ENCODE results near the gene KDSR.

KDSR gene

DNA sequence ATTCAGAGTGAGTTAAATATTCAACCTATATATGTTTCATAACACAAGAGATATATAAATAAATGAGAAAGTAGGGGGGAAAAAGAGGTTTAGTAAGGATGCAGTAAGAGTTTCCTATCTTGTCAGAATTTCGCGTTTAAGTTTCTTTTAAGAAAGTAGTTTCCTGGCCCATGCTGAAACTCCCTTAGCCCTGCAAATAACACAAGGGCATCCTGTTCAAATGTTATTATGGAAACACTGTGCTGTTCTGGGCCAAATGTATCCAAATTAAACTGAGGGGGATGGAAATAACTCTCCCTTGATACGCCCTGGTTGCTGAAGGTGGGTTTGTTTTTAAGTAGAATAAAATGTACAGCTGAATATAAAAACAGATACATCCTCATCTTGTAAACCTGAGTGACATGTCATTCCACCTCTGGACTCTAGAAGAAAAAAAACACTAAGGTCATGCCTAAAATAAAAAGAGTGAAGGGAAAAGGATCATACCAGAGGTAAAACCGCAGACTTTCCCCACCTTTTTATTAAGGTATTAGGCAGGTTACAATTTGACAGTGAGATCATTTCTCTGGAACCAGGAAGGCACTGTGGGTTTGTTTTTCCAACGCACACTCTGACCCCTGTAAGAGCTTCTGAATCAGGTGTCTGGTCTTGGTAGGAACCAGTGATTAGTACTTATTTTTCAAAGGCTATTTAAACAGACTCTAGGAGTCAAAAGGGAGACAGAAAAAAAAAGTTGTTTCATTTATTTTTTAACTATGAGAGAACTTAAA is 64.2 kb downstream of the KDSR start:
- DNase-seq = no peak

GRCh38 chr18:63302220-63302619 is 64.8 kb downstream of the KDSR start:
- DNase-seq = no peak

- DNase-seq = no peak
These were observed 65.6 kb downstream of the KDSR start for GRCh38 chr18:63301434-63301833.

- DNase-seq = no peak
These were observed 66.9 kb downstream of the KDSR start for GRCh38 chr18:63299837-63300745.

GRCh38 chr18:63298400-63299365 is 68.3 kb downstream of the KDSR start:
- peak; percentile 41 for DNase-seq

DNA sequence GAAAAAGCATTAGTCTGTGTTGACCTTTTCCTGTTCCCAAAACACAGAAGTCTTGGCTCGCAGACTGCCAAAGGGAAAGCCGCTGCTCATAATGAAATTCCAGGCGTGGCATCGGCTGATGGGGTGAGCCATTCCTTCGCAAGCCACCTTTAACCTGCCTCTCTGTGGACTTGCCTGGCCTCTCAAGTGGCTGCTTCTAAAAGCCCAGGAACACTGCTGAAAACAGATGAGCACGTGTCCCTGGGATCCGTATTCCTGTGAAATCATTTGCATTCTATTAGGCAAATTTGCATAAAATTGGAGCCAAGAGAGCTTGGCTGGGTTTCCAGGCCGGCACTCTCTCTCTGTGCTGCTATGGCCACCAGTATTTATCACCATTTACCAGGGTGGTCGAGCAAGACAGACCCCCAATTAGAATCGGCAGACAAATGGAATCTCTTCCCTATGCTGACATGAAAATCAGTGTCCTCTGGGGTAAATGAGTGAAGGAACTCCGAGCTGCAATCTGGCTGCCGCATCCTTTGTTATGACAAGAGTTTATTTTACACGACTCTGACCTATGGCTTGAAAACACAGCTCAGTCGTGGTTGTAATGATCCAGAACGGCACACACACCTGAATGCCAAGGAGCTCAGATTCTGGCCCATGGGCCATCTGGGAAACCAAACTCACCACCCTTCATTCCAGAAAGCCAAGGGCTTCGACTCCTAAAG is 69.2 kb downstream of the KDSR start:
- no peak for DNase-seq

DNA sequence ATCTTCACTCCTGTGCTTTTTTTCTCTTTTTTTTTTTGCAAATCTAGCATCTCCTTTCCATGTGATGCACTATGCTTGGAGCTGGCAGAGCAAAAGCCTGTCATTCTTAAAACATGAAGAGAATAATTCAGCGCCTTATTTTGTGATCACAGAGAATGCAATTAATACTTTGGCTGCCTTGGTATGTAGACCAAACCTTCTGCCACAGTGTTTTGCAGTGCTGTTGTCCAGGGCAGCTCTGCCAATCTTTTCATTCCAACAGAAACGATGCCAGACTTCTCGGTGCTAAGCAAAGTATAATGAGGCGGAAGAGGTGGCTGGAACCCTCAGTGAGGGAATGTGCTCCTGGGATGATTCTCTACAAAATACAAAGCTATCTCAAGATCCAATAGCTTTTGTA is 73.1 kb downstream of the KDSR start:
- DNase-seq = no peak

DNA sequence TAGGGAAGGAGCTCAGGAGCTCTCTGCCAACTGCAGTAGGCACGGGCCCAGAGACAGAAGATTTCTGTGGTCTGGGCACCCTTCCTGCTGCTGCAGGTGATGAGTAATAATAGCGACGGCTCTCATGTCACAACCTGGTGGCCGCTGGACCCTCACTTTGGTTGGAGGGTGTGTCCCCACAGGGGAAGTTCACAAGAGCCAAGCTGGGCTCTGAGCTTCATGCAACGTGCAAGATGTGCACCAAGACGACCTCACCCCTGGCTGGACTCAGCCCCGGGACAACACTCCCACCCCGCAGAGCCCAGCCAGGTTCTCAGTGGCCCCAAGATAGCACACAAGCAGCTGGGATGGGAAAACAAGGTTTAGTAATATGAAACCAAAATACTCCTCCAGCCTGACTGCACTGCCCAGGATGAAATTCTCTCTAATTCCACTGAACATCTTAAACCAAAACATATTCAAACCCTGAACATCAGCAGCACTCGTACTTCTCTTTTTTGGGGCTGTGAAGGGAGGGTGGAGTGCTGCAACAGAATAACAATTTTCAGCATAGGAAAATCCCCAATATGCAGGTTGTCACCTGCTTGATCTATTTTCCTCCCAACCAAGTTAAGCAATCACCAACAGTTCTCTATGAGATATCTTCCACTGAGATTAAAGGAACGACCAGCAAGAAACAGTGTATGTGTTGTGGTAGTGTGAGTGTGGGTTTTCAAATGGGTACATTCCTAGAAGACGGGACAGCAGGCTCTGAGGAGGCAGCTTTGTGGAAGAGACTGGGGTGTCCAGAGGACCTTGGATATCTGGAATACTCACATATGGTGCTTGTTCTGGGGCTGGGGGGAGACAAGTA is 73.9 kb downstream of the KDSR start:
- peak; percentile 37 for DNase-seq

- no peak for DNase-seq
These were observed 75.7 kb downstream of the KDSR start for GRCh38 chr18:63291278-63291677.

- DNase-seq = peak; percentile 48
These were observed 76.2 kb downstream of the KDSR start for GRCh38 chr18:63290821-63291200.

GRCh38 chr18:63290166-63290820 is 76.7 kb downstream of the KDSR start:
- no peak for DNase-seq

GRCh38 chr18:63288311-63288710 is 78.7 kb downstream of the KDSR start:
- DNase-seq = no peak

GRCh38 chr18:63287691-63288220 is 79.2 kb downstream of the KDSR start:
- no peak for DNase-seq

- DNase-seq = no peak
These were observed 80.1 kb downstream of the KDSR start for GRCh38 chr18:63286926-63287325.

DNA sequence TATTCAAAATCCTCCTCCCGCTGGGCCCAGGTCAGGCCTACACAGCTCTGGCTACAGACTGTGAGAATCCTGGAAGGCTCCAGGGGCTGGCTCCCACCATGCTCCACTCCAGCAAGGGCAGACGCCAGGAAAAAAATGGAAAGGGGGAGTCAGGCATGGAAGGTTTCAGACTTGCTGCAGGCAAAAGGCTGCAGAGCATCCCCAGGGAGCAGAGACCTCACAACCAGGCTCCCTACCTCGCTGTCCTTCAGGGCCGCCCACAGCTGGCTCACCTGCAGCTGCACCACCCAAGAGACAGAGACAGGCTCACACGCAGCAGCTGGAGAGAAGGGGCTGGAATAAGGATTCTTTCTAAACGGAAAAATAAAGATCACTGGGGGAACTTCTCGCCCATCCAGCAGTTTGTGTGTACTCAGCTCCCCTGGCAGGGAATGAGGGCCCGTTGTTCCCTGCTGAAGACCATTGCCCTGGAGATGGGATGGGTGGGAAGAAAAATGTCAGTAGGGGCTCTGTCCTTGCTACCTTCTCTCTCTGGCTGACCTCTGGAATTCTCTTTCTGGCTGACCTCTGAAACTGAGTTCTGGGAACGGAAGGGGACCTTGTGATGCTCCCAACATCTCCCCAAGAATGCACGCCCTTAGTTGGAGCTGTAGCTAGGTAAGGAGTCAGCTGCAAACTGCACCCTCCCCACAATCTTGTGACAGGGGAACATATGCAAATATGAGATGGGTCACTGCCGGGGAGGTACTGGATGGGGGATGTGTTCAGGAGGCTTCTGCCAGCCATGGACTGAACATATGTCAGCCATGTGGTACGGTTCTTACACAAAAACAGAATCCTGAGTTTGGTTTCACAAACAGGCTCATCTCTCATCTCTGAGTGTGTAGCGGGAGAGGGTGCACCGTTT is 81.9 kb downstream of the KDSR start:
- no peak for DNase-seq

GRCh38 chr18:63284173-63284799 is 82.7 kb downstream of the KDSR start:
- no peak for DNase-seq

- DNase-seq = no peak
These were observed 83.5 kb downstream of the KDSR start for GRCh38 chr18:63283305-63284094.

GRCh38 chr18:63282793-63283192 is 84.2 kb downstream of the KDSR start:
- DNase-seq = no peak
